GM12878 (cell line): ENCODE measurements around the gene RANGRF. TPM values are rescaled to one million over a fixed set of nuclear protein-coding genes. Genes with fewer than 3 reads are reported as not detected.

Source experiments
- ATAC-seq: fragments of 200-7000 bp; cut with Tn5 transposase; 3 replicates; pipeline ENCODE4 v1.9.1; 2020; ENCODE audit warnings: mild to moderate bottlenecking, moderate library complexity
- BruUV-seq: library from RNA; stranded (reverse); fragments of 400-500 nt; replicated peaks from 2 replicates; lab custom pipeline; 2021; lab: Mats Ljungman, UMichigan
- CTCF ChIA-PET: fragments of 300-600 bp; sonication (Branson Sonifier 250); formaldehyde crosslinking; extraction: SDS; loops from one replicate; lab custom pipeline; 2021; ENCODE audit warnings: inconsistent platforms; lab: Yijun Ruan, JAX
- POLR2A ChIA-PET: fragments of 350-600 bp; formaldehyde crosslinking; extraction: SDS; loops from one replicate; lab custom pipeline; 2021; ENCODE audit warnings: inconsistent platforms; lab: Charles Lee
- RAD21 ChIA-PET: fragments of 300-600 bp; sonication (Branson Sonifier 250); formaldehyde crosslinking; loops from one replicate; lab custom pipeline; 2023; ENCODE audit warnings: antibody characterized with exemption; ENCODE audit not compliant: unreplicated experiment; lab: Charles Lee
- SMC1A ChIA-PET: fragments of 300-600 bp; sonication (Branson Sonifier 250); formaldehyde crosslinking; loops from one replicate; lab custom pipeline; 2023; ENCODE audit not compliant: unreplicated experiment, uncharacterized antibody; lab: Charles Lee
- DNase-seq: peaks from one replicate; pipeline ENCODE4 v3.0.0-alpha.2; 2011; ENCODE audit warnings: low read depth, low spot score
- FAIRE-seq: peaks from 3 replicates; lab custom pipeline; 2011; peaks lifted over from hg19 to GRCh38; lab: Jason Lieb, UNC
- H2AFZ ChIP-seq: 2 replicates; pipeline ENCODE4 v1.6.0; 2011; ENCODE audit warnings: low read depth, low read length, control low read depth; ENCODE audit not compliant: control insufficient read depth
- H3K27ac ChIP-seq: 2 replicates; pipeline ENCODE4 v1.5.1; 2011; ENCODE audit warnings: control low read depth; ENCODE audit not compliant: control insufficient read depth, insufficient read depth
- H3K27me3 ChIP-seq, 2 experiments: replicated peaks in 1 of 2; 2 replicates each; pipeline versions ENCODE4 v1.6.0 to v1.6.1; 2011; ENCODE audit warnings: low read length in 1 of 2; ENCODE audit not compliant: control insufficient read depth in 2 of 2, insufficient read depth in 2 of 2
- H3K36me3 ChIP-seq, 2 experiments: 2 replicates each; pipeline ENCODE4 v1.5.1; 2011; ENCODE audit warnings: low read length in 1 of 2; ENCODE audit not compliant: control insufficient read depth in 2 of 2, insufficient read depth in 2 of 2
- H3K4me1 ChIP-seq: 2 replicates; pipeline ENCODE4 v1.6.1; 2011; ENCODE audit warnings: mild to moderate bottlenecking, low read length, moderate library complexity, mixed read lengths; ENCODE audit not compliant: control insufficient read depth, insufficient read depth
- H3K4me2 ChIP-seq: 2 replicates; pipeline ENCODE4 v1.6.0; 2011; ENCODE audit warnings: control low read depth; ENCODE audit not compliant: control insufficient read depth, insufficient read depth
- H3K4me3 ChIP-seq: fragments of 200-600 bp; sonication (generic); 2 replicates; pipeline ENCODE4 v1.5.1; 2016
- H3K79me2 ChIP-seq: 2 replicates; pipeline ENCODE4 v1.6.0; 2011; ENCODE audit warnings: low read length; ENCODE audit not compliant: control insufficient read depth, insufficient read depth
- H3K9ac ChIP-seq: 2 replicates; pipeline ENCODE4 v1.8.0; 2011; ENCODE audit warnings: low read length, control low read depth, mixed read lengths; ENCODE audit not compliant: control insufficient read depth, insufficient read depth
- H3K9me3 ChIP-seq: replicated peaks from 3 replicates; pipeline ENCODE4 v1.5.1; 2011; ENCODE audit warnings: mild to moderate bottlenecking, low read length; ENCODE audit not compliant: control insufficient read depth, insufficient read depth
- H4K20me1 ChIP-seq: 2 replicates; pipeline ENCODE4 v1.6.0; 2011; ENCODE audit not compliant: control insufficient read depth, insufficient read depth
- CBFB ChIP-seq: IDR thresholded peaks from 2 replicates; pipeline ENCODE4 v1.6.1; 2016; ENCODE audit warnings: antibody characterized with exemption, low read depth
- GATAD2B ChIP-seq: fragments of 450-650 bp; conservative IDR thresholded peaks from 2 replicates; pipeline ENCODE4 v1.6.1; 2017; ENCODE audit warnings: low read depth, mild to moderate bottlenecking, moderate library complexity
- IKZF1 ChIP-seq: fragments of 450-650 bp; conservative IDR thresholded peaks from 2 replicates; pipeline ENCODE4 v1.6.1; 2017; ENCODE audit warnings: antibody characterized with exemption, mild to moderate bottlenecking
- REST ChIP-seq: IDR thresholded peaks from 2 replicates; pipeline ENCODE4 v1.6.1; 2012; ENCODE audit warnings: mild to moderate bottlenecking, low read depth, low read length
- SMC3 ChIP-seq: IDR thresholded peaks from 2 replicates; pipeline ENCODE4 v1.6.1; 2011; ENCODE audit warnings: low read length, improper control_type of control experiment, borderline replicate concordance
- STAT1 ChIP-seq: fragments of 450-650 bp; conservative IDR thresholded peaks from 2 replicates; pipeline ENCODE4 v1.6.1; 2014; ENCODE audit warnings: antibody characterized with exemption, mild to moderate bottlenecking
- SUZ12 ChIP-seq: fragments of 200-600 bp; sonication (generic); IDR thresholded peaks from one replicate; pipeline ENCODE4 v1.6.1; 2018; ENCODE audit warnings: antibody characterized with exemption, mild to moderate bottlenecking; ENCODE audit not compliant: unreplicated experiment
- ZBTB4 ChIP-seq: fragments of 450-650 bp; formaldehyde crosslinking; IDR thresholded peaks from 2 replicates; pipeline ENCODE4 v1.4.0; 2022; ENCODE audit warnings: mild to moderate bottlenecking, moderate library complexity
- ZNF207 ChIP-seq: fragments of 450-650 bp; IDR thresholded peaks from 2 replicates; pipeline ENCODE4 v1.6.1; 2014; ENCODE audit warnings: antibody characterized with exemption, mild to moderate bottlenecking, borderline replicate concordance
- ZNF217 ChIP-seq: fragments of 450-650 bp; IDR thresholded peaks from 2 replicates; pipeline ENCODE4 v1.6.1; 2017; ENCODE audit warnings: antibody characterized with exemption, mild to moderate bottlenecking
- ZNF24 ChIP-seq: fragments of 450-650 bp; IDR thresholded peaks from 2 replicates; pipeline ENCODE4 v1.6.1; 2017; ENCODE audit warnings: antibody characterized with exemption, mild to moderate bottlenecking
- ZNF687 ChIP-seq: fragments of 450-650 bp; IDR thresholded peaks from 2 replicates; pipeline ENCODE4 v1.6.1; 2017; ENCODE audit warnings: mild to moderate bottlenecking, moderate library complexity
- WGBS: methylation state at CpG from one replicate; pipeline ENCODE4 v1.1.6; 2016; ENCODE audit warnings: low lambda C conversion rate; ENCODE audit not compliant: insufficient replicate concordance, insufficient coverage; ENCODE audit errors: missing lambda C conversion rate; 5-methylcytosine and 5-hydroxymethylcytosine counted together
- in situ Hi-C: fragments of 300-500 bp; cut with MboI; formaldehyde crosslinking; loops from 9 replicates; pipeline ENCODE4 v1.14.3; 2018; ENCODE audit warnings: mixed read lengths
- intact Hi-C: fragments of 100-400 bp; cut with micrococcal nuclease; formaldehyde crosslinking; loops from one replicate; pipeline ENCODE4 v1.14.2; 2022; ENCODE audit not compliant: unreplicated experiment
- polyA plus RNA-seq, 11 experiments: library from polyadenylated mRNA; depleted of rRNA in 4 of 11; unstranded in 6 of 11; stranded (reverse) in 5 of 11; fragments of >200 nt; fragmentation: Nextera tagmentation in 4 of 11; fragmentation: Illumina TruSeq in 1 of 11; extraction: Ambion mirVana in 4 of 11; extraction: Trizol in 1 of 11; gene quantifications; 1 replicate in 1 of 11; 2 replicates in 10 of 11; pipeline versions ENCODE4 v1.2.1 to v1.2.3, GENCODE V29; 2011 to 2016; ENCODE audit warnings: inconsistent platforms in 2 of 11, missing spikeins in 2 of 11, low read depth in 1 of 11
- total RNA-seq, 4 experiments: library from RNA; depleted of rRNA in 3 of 4; stranded (reverse); fragments of >200 nt in 3 of 4; fragmentation: Illumina TruSeq in 1 of 4; extraction: Trizol in 1 of 4; gene quantifications; 2 replicates each; pipeline versions ENCODE4 v1.2.1 to v1.2.3, GENCODE V29; 2013 to 2021

The RANGRF gene
- total and polyA plus RNA-seq, 10 of the 15 experiments (the other 5 are each of a cell fraction or from before 2014, with no cell fraction given), result 30.1 to 181 (median 61.4) TPM

GRCh38 chr17:8315764-8316217, 27.3 kb downstream of the RANGRF start:
- no peaks in the 10 kb centered on the region for H3K9me3 ChIP-seq
- H3K27ac ChIP-seq, result no peak overlapping the region
- H3K36me3 ChIP-seq, result no peaks in the 10 kb centered on the region
- no peak for TF ChIP-seq GATAD2B
- TF ChIP-seq ZNF687, result no peak
- no peak for TF ChIP-seq STAT1
- no peak for TF ChIP-seq SMC3
- TF ChIP-seq CBFB, result no peak
- no peak for TF ChIP-seq ZNF207
- TF ChIP-seq ZBTB4 (CRISPR knock-in tag), result no peak
- TF ChIP-seq REST, result no peak
- TF ChIP-seq SUZ12, result no peak
- no peak for TF ChIP-seq ZNF217
- no peak for TF ChIP-seq IKZF1
- TF ChIP-seq ZNF24, result no peak
- no peaks in the 10 kb centered on the region for H4K20me1 ChIP-seq
- H3K4me2 ChIP-seq, result no peak overlapping the region
- in situ Hi-C loops (no loop called here), intact Hi-C loops (no loop called here)
- POLR2A ChIA-PET, result no interaction called here
- H3K9ac ChIP-seq, result no peak overlapping the region
- H3K4me1 ChIP-seq, result no peaks in the 10 kb centered on the region
- no peaks in the 10 kb centered on the region for H3K79me2 ChIP-seq
- SMC1A ChIA-PET, result no interaction called here
- no peak overlapping the region for H3K4me3 ChIP-seq
- RAD21 ChIA-PET, result no interaction called here
- ATAC-seq (no peak), FAIRE-seq (no peak), DNase-seq (no peak)
- peaks cover 1 to 4% of the 10 kb centered on the region in 2 experiments; a peak in 3 of 4 replicates for H3K27me3 ChIP-seq
- WGBS, result 57% methylated on average over 26 of the region's 26 CpGs
- CTCF ChIA-PET, result interaction anchor here (0.6 kb wide), 1 partner anchor 217 kb away, joined by 3 read pairs; no protein-coding TSS in a partner anchor
- H2AFZ ChIP-seq, result no peak overlapping the region
- BruUV-seq, result no TSS peak
